CD4-positive, CD25-positive, alpha-beta regulatory T cell (primary cell): Measurements from ENCODE around the gene RASSF1. TPM values are rescaled to one million over a fixed set of nuclear protein-coding genes. Genes with fewer than 3 reads are reported as not detected.
A peak's percentile ranks its signal among the peaks of the same experiment; 100 is the strongest.

Experiments used
- ATAC-seq, 2 donors: fragments of 150-1000 bp; cut with Tn5 transposase; one replicate each; pipeline ENCODE4 v1.10.0; 2021; ENCODE audit warnings: low read depth in 2 of 2, moderate number of reproducible peaks in 2 of 2, moderate library complexity in 1 of 2
- DNase-seq, 3 donors: peaks; one replicate each; pipeline versions ENCODE4 v3.0.0 to v3.0.0-alpha.2; 2012 to 2022; ENCODE audit warnings: mixed read lengths in 1 of 3
- H3K27ac ChIP-seq: one replicate; pipeline ENCODE4 v1.7.0; 2013; ENCODE audit warnings: mild to moderate bottlenecking, low read length; ENCODE audit not compliant: insufficient read depth, poor library complexity, severe bottlenecking
- H3K27me3 ChIP-seq: one replicate; pipeline ENCODE4 v1.7.0; 2013; ENCODE audit warnings: low read length; ENCODE audit not compliant: control insufficient read depth, insufficient read depth
- H3K36me3 ChIP-seq: one replicate; pipeline ENCODE4 v1.7.0; 2013; ENCODE audit warnings: mild to moderate bottlenecking, low read length, moderate library complexity; ENCODE audit not compliant: control insufficient read depth, insufficient read depth
- H3K4me1 ChIP-seq: 2 replicates; pipeline ENCODE4 v1.7.0; 2013; ENCODE audit warnings: mild to moderate bottlenecking, low read length; ENCODE audit not compliant: insufficient read depth, control insufficient read depth, poor library complexity, severe bottlenecking
- H3K4me3 ChIP-seq: one replicate; pipeline ENCODE4 v1.7.0; 2013; ENCODE audit warnings: low read depth, mild to moderate bottlenecking, low read length, moderate library complexity
- H3K9me3 ChIP-seq, 2 experiments: 1 replicate in 1 of 2; 2 replicates in 1 of 2; pipeline ENCODE4 v1.7.0; 2013; ENCODE audit warnings: low read length in 2 of 2, mild to moderate bottlenecking in 1 of 2, moderate library complexity in 1 of 2; ENCODE audit not compliant: control insufficient read depth in 2 of 2
- H3K27ac Mint-ChIP-seq, 3 donors: one replicate each; pipeline ENCODE4 v1.8.0; 2020 to 2022; ENCODE audit warnings: mild to moderate bottlenecking in 3 of 3, mixed read lengths in 3 of 3, moderate library complexity in 2 of 3
- H3K27me3 Mint-ChIP-seq: one replicate; pipeline ENCODE4 v1.8.0; 2022; ENCODE audit warnings: mild to moderate bottlenecking, mixed read lengths
- H3K36me3 Mint-ChIP-seq: one replicate; pipeline ENCODE4 v1.8.0; 2020; ENCODE audit warnings: mixed read lengths
- H3K4me1 Mint-ChIP-seq, 4 donors: one replicate each; pipeline ENCODE4 v1.8.0; 2020 to 2022; ENCODE audit warnings: mixed read lengths in 4 of 4, mild to moderate bottlenecking in 1 of 4
- H3K4me3 Mint-ChIP-seq, 4 donors: one replicate each; pipeline ENCODE4 v1.8.0; 2020 to 2022; ENCODE audit warnings: mild to moderate bottlenecking in 4 of 4, mixed read lengths in 4 of 4, moderate library complexity in 3 of 4
- H3K9me3 Mint-ChIP-seq, 7 donors: one replicate each; pipeline ENCODE4 v1.8.0; 2020 to 2022; ENCODE audit warnings: mixed read lengths in 7 of 7, mild to moderate bottlenecking in 3 of 7, moderate library complexity in 2 of 7
- polyA plus RNA-seq, 4 donors: library from polyadenylated mRNA; unstranded; fragments of 300-500 nt; fragmentation: Illumina TruSeq; gene quantifications; one replicate each; pipeline ENCODE4 v1.2.3, GENCODE V29; 2021
- total RNA-seq: library from RNA; stranded (reverse); gene quantifications from one replicate; pipeline ENCODE4 v1.2.3, GENCODE V29; 2022

RASSF1 gene
- total and polyA plus RNA-seq, 5 donors from 2014 or later, result 48.4 to 76.0 (median 57.1) TPM

DNA sequence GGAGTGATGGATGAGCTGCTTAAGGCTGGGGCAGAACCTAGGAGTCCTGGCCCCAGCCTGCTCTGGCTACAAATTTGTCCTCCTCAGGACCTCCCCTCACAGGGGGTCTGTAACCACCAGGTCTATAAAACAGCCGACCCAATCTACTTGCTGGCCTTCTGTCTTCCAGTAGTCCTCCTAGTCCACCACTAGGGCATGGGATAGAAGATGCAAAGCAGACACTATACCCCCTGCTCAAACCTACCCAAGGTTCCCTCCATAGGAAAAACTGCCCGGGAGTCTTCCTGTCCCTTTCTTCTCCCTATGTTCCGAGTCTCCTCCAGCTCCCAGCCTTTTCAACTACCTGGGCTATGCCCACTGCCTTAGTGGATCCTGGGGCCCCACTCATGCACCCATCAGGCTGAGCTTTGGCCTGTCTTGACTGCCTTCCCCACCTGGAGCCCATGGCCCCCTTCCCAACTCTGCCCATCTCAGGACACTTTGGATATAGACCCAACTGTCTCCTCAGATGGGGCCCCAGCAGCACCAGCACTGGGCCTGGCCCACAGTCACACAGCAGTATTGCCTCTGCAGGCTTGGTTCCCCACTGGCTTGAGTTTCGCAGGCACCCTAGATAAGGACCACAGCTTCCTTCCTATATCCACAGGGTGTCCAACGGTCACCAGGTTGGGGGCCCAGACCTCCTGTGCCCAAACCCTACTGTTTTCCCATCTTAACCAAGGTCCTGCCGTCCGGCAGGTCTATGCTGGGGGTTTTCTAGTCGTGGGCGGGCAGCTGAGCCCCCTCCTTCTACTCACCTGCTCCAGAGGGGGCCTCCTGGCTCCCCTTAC, 42.5 kb downstream of the RASSF1 start:
- Histone ChIP-seq H3K27ac (peak overlapping the region; percentile 96), H3K36me3 (no peaks in the 10 kb centered on the region), H3K4me1 (peaks cover 25% of the 10 kb centered on the region), H3K27me3 (no peaks in the 10 kb centered on the region), H3K4me3 (peak overlapping the region; percentile 62), H3K9me3 (no peaks in the 10 kb centered on the region)
- no peak for ATAC-seq
- Mint-ChIP-seq H3K9me3 (no peaks in the 10 kb centered on the region), H3K27me3 (no peaks in the 10 kb centered on the region), H3K36me3 (no peaks in the 10 kb centered on the region), H3K4me3 (peak overlapping the region; percentile 91 to 98 (median 96)), H3K4me1 (peaks cover 0 to 43% (median 18%) of the 10 kb centered on the region in 4 donors), H3K27ac (peak overlapping the region; percentile 60 to 100 (median 99))
- peak in 1 of 3 donors; percentile 24 for DNase-seq

DNA sequence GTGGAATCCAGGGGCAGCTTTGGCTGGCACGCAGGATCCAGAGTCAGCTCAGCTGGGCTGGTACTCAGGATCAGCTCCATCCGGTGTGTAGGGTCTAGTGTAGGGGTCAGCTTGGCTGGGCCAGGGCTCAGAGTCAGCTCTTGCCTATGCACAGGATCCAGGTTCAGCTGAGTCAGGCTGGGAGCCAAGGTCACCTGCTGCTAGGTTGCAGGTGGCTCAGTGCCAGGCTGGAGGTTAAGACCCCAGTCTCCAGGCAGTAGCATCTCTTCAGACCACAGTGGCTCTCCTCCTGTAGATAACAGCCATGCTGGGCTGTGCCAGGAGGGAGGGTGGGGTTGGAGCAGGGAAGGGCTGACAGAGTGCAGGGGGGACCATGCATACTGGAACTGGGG, 43.3 kb downstream of the RASSF1 start:
- no peaks in the 10 kb centered on the region for H3K27me3 Mint-ChIP-seq

GRCh38 chr3:50296721-50297383, 43.8 kb downstream of the RASSF1 start:
- no peaks in the 10 kb centered on the region for H3K27me3 ChIP-seq
- Mint-ChIP-seq H3K27me3 (no peaks in the 10 kb centered on the region), H3K36me3 (no peaks in the 10 kb centered on the region), H3K4me1 (peaks cover 0 to 46% (median 25%) of the 10 kb centered on the region in 4 donors), H3K4me3 (peak overlapping the region in 3 of 4 donors; percentile 64 to 91 (median 76)), H3K9me3 (no peaks in the 10 kb centered on the region), H3K27ac (peak overlapping the region in 2 of 3 donors; percentile 71 to 99)
- DNase-seq (no peak), ATAC-seq (no peak)
- no peak overlapping the region for H3K4me3 ChIP-seq
- no peaks in the 10 kb centered on the region for H3K9me3 ChIP-seq
- H3K27ac ChIP-seq, result no peak overlapping the region
- H3K4me1 ChIP-seq, result peaks cover 33% of the 10 kb centered on the region
- no peaks in the 10 kb centered on the region for H3K36me3 ChIP-seq

More for the DNA sequence above, 43.3 kb downstream of the RASSF1 start:
- Mint-ChIP-seq H3K4me1 (peaks cover 0 to 47% (median 23%) of the 10 kb centered on the region in 4 donors), H3K4me3 (peak overlapping the region in 3 of 4 donors; percentile 91 to 98 (median 95)), H3K36me3 (no peaks in the 10 kb centered on the region), H3K9me3 (no peaks in the 10 kb centered on the region), H3K27ac (peak overlapping the region in 1 of 3 donors; percentile 99)
- DNase-seq (no peak), ATAC-seq (no peak)
- peak overlapping the region; percentile 96 for H3K27ac ChIP-seq
- peaks cover 31% of the 10 kb centered on the region for H3K4me1 ChIP-seq
- no peaks in the 10 kb centered on the region for H3K36me3 ChIP-seq
- H3K9me3 ChIP-seq, result no peaks in the 10 kb centered on the region
- H3K4me3 ChIP-seq, result no peak overlapping the region
- H3K27me3 ChIP-seq, result no peaks in the 10 kb centered on the region

DNA sequence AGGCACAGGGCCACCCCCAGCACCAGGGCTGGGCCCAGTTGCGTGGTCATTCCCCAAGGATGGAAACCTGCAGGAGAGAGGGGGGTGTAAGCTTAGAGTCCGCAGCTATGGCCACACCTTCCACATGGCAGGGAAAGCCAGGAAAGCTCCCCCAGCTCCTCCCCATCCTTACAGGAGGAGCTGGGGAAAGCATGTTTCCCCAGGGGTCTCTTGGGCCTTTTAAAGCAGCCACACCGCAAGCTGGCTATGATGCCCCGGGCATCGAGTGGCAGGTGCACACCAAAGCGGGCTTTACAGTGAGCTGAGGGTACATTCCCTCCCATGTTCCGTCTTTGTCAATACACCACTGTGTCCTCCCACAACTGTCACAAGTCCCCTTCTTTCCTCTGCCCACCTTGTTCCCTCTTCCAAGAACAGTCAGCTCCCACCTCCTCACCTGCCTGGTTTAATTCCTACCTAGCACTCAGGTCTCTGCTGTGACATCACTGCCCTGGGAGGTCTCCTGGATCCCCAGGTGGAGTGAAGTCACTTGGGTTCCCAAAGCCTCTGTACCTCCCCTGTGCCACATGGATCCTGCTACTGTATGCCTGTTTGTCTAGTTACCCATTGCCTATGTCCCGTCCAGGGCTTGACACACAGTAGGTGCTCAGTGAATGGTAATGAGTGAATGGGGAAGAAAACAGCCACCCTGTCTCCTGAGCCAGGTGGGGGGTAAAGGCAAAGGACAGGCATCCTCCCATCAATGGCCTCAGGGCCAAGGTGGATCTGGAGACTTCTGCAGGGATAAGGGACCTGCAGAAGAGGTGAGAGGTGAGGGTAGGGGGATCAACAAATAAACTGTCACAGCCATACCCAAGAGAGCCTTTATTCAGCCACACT, 44.8 kb downstream of the RASSF1 start:
- Histone ChIP-seq H3K9me3 (no peaks in the 10 kb centered on the region), H3K36me3 (no peaks in the 10 kb centered on the region), H3K27me3 (no peaks in the 10 kb centered on the region), H3K4me3 (no peak overlapping the region), H3K4me1 (peaks cover 40% of the 10 kb centered on the region), H3K27ac (no peak overlapping the region)
- Mint-ChIP-seq H3K9me3 (no peaks in the 10 kb centered on the region), H3K36me3 (no peaks in the 10 kb centered on the region), H3K4me1 (peaks cover 0 to 50% (median 27%) of the 10 kb centered on the region in 4 donors), H3K27me3 (no peaks in the 10 kb centered on the region), H3K4me3 (peak overlapping the region in 2 of 4 donors; percentile 62 to 71), H3K27ac (peak overlapping the region in 1 of 3 donors; percentile 80)
- no peak for DNase-seq
- no peak for ATAC-seq

DNA sequence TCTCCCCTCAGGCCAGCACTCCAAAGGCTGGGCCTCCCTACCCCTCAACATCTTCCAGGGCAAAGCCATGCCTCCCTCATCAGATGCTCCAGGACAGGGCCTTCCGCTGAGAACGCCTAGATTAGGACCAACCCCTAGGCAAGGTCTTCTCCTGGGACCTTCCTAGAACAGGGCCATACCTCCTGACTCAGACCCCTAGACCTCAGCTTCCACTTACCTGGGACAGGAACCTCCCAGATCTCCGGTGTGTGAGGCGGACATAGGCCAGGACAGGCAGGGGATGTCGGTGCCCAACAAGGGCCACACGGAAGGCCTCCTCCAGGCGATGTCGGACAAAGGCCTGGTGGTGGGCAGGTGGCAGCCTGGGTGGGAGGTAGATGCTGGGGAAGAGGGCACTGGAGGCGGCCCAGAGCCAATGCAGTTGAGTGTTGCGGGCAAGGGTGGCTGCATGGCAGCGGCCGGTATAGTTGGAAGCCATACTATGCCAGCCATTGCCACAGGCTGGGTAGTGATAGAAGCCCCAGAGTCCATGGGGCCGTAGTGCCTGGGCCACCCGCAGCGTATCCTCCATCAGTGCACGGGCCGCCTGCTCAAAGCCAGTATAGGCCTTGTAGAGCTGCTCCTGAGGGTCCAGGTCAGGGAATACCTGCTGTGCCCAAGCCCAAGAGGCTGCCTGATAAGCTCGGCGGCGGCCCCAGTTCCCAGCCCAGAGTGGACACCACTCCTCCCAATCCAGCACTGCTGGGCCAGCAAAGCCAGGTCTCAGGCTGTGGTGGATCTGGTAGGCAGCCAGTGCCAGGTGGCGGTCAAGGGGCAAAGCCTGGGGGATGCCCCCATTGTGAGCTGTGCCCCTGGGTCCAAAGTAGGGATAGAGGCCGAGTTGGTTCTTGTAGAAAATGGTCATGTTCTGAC, 45.9 kb downstream of the RASSF1 start:
- Histone ChIP-seq H3K27me3 (no peaks in the 10 kb centered on the region), H3K36me3 (peaks cover 7% of the 10 kb centered on the region), H3K4me3 (no peak overlapping the region), H3K27ac (no peak overlapping the region), H3K4me1 (peaks cover 32% of the 10 kb centered on the region), H3K9me3 (no peaks in the 10 kb centered on the region)
- no peaks in the 10 kb centered on the region for H3K9me3 Mint-ChIP-seq
- no peak overlapping the region for H3K27ac Mint-ChIP-seq
- H3K4me3 Mint-ChIP-seq, result peak overlapping the region in 2 of 4 donors; percentile 59 to 63
- no peaks in the 10 kb centered on the region for H3K36me3 Mint-ChIP-seq
- DNase-seq, result no peak
- ATAC-seq, result no peak
- H3K27me3 Mint-ChIP-seq, result no peaks in the 10 kb centered on the region
- peaks cover 0 to 43% (median 23%) of the 10 kb centered on the region in 4 donors for H3K4me1 Mint-ChIP-seq

DNA sequence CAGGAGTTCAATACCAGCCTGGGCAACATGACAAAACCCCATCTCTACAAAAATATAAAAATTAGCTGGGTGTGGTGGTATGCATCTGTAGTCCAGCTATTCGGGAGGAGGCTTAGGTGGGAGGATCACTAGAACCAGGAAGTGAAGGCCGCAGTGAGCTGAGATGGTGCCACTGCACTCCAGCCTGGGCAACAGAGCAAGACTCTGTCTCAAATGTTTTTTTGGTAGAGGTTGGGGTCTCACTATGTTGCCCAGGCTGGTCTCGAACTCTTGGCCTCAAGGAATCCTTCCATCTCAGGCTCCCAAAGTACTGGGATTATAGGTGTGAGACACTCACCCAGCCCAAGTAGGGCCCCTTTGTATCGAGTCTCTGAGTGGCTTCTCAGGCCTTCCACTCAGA, 46.5 kb downstream of the RASSF1 start:
- H3K9me3 Mint-ChIP-seq, result no peaks in the 10 kb centered on the region
- no peak for DNase-seq
- H3K4me1 ChIP-seq, result peaks cover 29% of the 10 kb centered on the region
- H3K27ac Mint-ChIP-seq, result no peak overlapping the region
- H3K4me3 ChIP-seq, result no peak overlapping the region
- H3K4me3 Mint-ChIP-seq, result peak overlapping the region in 2 of 4 donors; percentile 4 to 89
- no peak for ATAC-seq
- no peaks in the 10 kb centered on the region for H3K36me3 Mint-ChIP-seq
- H3K36me3 ChIP-seq, result peaks cover 14% of the 10 kb centered on the region
- peaks cover 0 to 41% (median 19%) of the 10 kb centered on the region in 4 donors for H3K4me1 Mint-ChIP-seq
- no peaks in the 10 kb centered on the region for H3K9me3 ChIP-seq
- no peaks in the 10 kb centered on the region for H3K27me3 Mint-ChIP-seq
- H3K27ac ChIP-seq, result no peak overlapping the region
- H3K27me3 ChIP-seq, result no peaks in the 10 kb centered on the region
